ENCODE measurements around the gene DNAH7. TPM values are rescaled to one million over a fixed set of nuclear protein-coding genes. Genes with fewer than 3 reads are reported as not detected.

DNAH7 gene
- total RNA-seq, 1 donor from 2014 or later: 0.21 TPM

GRCh38 chr2:195810340-195811098 lies 258.1 kb downstream of the DNAH7 start:
- TF ChIP-seq, protein P1, sequence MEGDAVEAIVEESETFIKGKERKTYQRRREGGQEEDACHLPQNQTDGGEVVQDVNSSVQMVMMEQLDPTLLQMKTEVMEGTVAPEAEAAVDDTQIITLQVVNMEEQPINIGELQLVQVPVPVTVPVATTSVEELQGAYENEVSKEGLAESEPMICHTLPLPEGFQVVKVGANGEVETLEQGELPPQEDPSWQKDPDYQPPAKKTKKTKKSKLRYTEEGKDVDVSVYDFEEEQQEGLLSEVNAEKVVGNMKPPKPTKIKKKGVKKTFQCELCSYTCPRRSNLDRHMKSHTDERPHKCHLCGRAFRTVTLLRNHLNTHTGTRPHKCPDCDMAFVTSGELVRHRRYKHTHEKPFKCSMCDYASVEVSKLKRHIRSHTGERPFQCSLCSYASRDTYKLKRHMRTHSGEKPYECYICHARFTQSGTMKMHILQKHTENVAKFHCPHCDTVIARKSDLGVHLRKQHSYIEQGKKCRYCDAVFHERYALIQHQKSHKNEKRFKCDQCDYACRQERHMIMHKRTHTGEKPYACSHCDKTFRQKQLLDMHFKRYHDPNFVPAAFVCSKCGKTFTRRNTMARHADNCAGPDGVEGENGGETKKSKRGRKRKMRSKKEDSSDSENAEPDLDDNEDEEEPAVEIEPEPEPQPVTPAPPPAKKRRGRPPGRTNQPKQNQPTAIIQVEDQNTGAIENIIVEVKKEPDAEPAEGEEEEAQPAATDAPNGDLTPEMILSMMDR (IDR thresholded peaks at IDR 0.05): no peak

GRCh38 chr2:195808189-195808588 lies 260.4 kb downstream of the DNAH7 start:
- TF ChIP-seq, protein P1 (IDR thresholded peaks at IDR 0.05): no peak
- Histone ChIP-seq H3K27me3 (no peaks in the 10 kb centered on the region), H3K9me3 (no peaks in the 10 kb centered on the region), H3K4me3 (no peak overlapping the region), H3K4me1 (no peaks in the 10 kb centered on the region), H3K36me3 (no peaks in the 10 kb centered on the region), H3K27ac (no peak overlapping the region)
- no peak for DNase-seq (ENCODE audit: low spot score in 2 of 2)
- intact Hi-C loops (cut with DNase I): no loop called here

More at GRCh38 chr2:195810340-195811098, 258.1 kb downstream of the DNAH7 start:
- Histone ChIP-seq H3K9me3 (no peaks in the 10 kb centered on the region), H3K4me3 (no peak overlapping the region), H3K27me3 (no peaks in the 10 kb centered on the region), H3K4me1 (no peaks in the 10 kb centered on the region), H3K36me3 (no peaks in the 10 kb centered on the region), H3K27ac (no peak overlapping the region)
- no peak for DNase-seq (ENCODE audit: low spot score in 2 of 2)
- intact Hi-C loops (cut with DNase I): no loop called here

DNA sequence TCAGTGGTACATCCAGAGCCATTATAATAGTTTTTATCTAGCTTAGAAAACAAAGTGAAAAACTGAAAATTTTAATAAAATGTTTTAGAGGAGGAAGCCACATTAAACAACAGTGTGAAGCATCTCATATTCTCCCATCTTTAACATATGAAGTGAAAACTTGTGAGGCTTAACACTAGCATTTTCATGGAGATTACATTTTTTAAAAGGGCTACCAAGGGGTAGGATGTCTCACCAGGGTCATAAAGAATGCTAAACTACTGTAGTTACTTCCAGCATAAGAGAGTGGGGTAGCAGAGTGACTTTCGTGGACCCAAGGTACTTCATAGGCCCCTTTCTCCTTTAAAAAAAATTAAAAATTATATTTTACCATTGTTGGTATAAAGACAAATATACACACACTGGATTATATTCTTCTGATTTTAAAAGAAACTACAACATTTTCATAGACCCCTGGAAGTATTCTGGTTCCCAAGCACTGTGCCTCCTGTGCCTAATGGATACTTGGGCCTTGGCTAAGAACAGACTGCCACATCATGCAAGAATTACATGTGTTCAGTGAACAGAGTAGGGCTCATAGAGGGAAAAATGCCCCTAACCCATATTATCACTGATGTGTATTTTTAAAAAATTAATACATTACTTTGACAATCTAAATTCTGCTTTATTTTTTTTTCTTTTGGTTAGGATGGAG lies 263.2 kb downstream of the DNAH7 start:
- Histone ChIP-seq H3K9me3 (no peaks in the 10 kb centered on the region), H3K4me1 (no peaks in the 10 kb centered on the region), H3K27ac (no peak overlapping the region), H3K4me3 (no peak overlapping the region), H3K36me3 (no peaks in the 10 kb centered on the region), H3K27me3 (no peaks in the 10 kb centered on the region)
- TF ChIP-seq, protein P1 (IDR thresholded peaks at IDR 0.05): no peak
- DNase-seq (ENCODE audit: low spot score in 2 of 2): no peak
- intact Hi-C loops (cut with DNase I): no loop called here

DNA sequence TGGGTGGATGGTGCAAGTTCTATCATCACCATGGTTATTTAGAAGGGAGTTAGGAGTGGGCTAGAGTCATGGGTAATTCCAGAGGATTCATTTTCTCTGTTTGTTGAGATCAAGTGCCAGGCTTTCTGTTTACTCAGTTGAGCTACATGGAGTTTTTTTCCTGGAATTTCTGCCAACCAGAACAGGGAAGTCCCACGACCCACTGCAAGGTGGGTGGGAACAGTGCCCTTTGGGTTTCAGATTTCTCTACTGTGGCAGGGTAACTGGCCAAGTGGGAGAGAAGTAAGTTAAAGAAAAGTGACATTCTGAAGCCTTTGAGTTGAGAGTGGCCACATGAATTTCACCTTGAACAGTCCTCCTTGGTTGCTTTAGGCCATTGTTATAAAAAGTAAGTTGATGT lies 272.8 kb downstream of the DNAH7 start:
- intact Hi-C loops (cut with DNase I): no loop called here
- Histone ChIP-seq H3K4me1 (no peaks in the 10 kb centered on the region), H3K27me3 (no peaks in the 10 kb centered on the region), H3K36me3 (no peaks in the 10 kb centered on the region), H3K9me3 (no peaks in the 10 kb centered on the region), H3K27ac (no peak overlapping the region), H3K4me3 (no peak overlapping the region)
- TF ChIP-seq, protein P1 (IDR thresholded peaks at IDR 0.05): no peak
- DNase-seq (ENCODE audit: low spot score in 2 of 2): no peak

DNA sequence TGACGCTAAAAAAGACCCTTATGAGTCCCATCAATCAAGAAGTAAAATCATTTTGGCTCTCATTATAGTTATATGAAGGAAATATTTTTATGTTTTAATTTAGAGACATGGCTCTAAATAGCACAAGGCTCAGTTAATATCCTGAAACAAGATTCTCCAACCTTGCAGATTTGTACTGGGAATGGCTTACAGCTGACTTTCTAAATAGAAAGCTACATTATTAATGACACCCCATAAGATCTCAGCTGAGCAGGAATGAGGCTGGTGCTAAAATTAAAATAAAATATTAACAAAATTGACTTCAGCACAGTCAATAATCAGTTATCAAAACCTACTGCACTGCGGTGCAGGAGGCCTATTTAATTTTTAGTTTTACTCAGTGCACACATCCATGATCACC lies 274.8 kb downstream of the DNAH7 start:
- Histone ChIP-seq H3K9me3 (no peaks in the 10 kb centered on the region), H3K36me3 (no peaks in the 10 kb centered on the region), H3K4me1 (no peaks in the 10 kb centered on the region), H3K4me3 (no peak overlapping the region), H3K27ac (no peak overlapping the region), H3K27me3 (no peaks in the 10 kb centered on the region)
- TF ChIP-seq, protein P1 (IDR thresholded peaks at IDR 0.05): no peak
- intact Hi-C loops (cut with DNase I): no loop called here
- no peak for DNase-seq (ENCODE audit: low spot score in 2 of 2)

Measured in ascending aorta (tissue), 2 donors.